SK-N-SH (cell line): ENCODE measurements around the gene ZNF765. TPM values are rescaled to one million over a fixed set of nuclear protein-coding genes. Genes with fewer than 3 reads are reported as not detected.

Experiments used
- CTCF ChIA-PET: fragments of 300-600, 350-600 bp; formaldehyde crosslinking; extraction: SDS; loops from one replicate; lab custom pipeline; 2021; lab: Yijun Ruan, JAX
- POLR2A ChIA-PET: fragments of 350-600 bp; sonication (Branson Sonifier 250); formaldehyde crosslinking; extraction: SDS; loops from one replicate; lab custom pipeline; 2020; ENCODE audit warnings: antibody characterized with exemption, inconsistent platforms; lab: Yijun Ruan, JAX
- DNase-seq: peaks from one replicate; pipeline ENCODE4 v3.0.0; 2012
- H2AFZ ChIP-seq: fragments of 200-600 bp; sonication (generic); 2 replicates; pipeline ENCODE4 v1.8.1; 2016; ENCODE audit warnings: antibody characterized with exemption, mild to moderate bottlenecking, low read depth
- H3F3A ChIP-seq: fragments of 200-600 bp; sonication (generic); replicated peaks from 2 replicates; pipeline ENCODE3; 2016; ENCODE audit warnings: antibody characterized with exemption, mild to moderate bottlenecking; ENCODE audit not compliant: insufficient read depth
- H3K27ac ChIP-seq, 2 experiments: fragments of 200-500 bp in 1 of 2; fragments of 200-600 bp in 1 of 2; sonication (Bioruptor generic) in 1 of 2; sonication (generic), shearing (Covaris generic) in 1 of 2; 2 replicates each; pipeline versions ENCODE4 v1.5.1 to v1.6.1; 2014 to 2016; ENCODE audit warnings: low read depth in 2 of 2, inconsistent platforms in 1 of 2, low read length in 1 of 2, mild to moderate bottlenecking in 1 of 2, mixed read lengths in 1 of 2
- H3K27me3 ChIP-seq: fragments of 200-600 bp; sonication (generic), shearing (Covaris generic); 2 replicates; pipeline ENCODE4 v1.6.1; 2016; ENCODE audit warnings: mixed run types; ENCODE audit not compliant: insufficient read depth
- H3K36me3 ChIP-seq, 2 experiments: fragments of 200-500 bp in 1 of 2; fragments of 200-600 bp in 1 of 2; sonication (Bioruptor generic) in 1 of 2; sonication (generic) in 1 of 2; replicated peaks in 1 of 2; 2 replicates each; pipeline versions ENCODE3 to v1.5.1; 2014 to 2016; ENCODE audit warnings: low read length in 1 of 2, mild to moderate bottlenecking in 1 of 2; ENCODE audit not compliant: insufficient read depth in 2 of 2, control insufficient read depth in 1 of 2
- H3K4me1 ChIP-seq, 2 experiments: fragments of 200-500 bp in 1 of 2; fragments of 200-600 bp in 1 of 2; sonication (Bioruptor generic) in 1 of 2; sonication (generic), shearing (Covaris generic) in 1 of 2; 2 replicates each; pipeline versions ENCODE4 v1.5.1 to v1.6.1; 2014 to 2016; ENCODE audit warnings: low read depth in 1 of 2, low read length in 1 of 2, mixed run types in 1 of 2; ENCODE audit not compliant: insufficient read depth in 2 of 2, control insufficient read depth in 1 of 2
- H3K4me2 ChIP-seq: fragments of 200-600 bp; sonication (generic), shearing (Covaris generic); 2 replicates; pipeline ENCODE4 v1.6.1; 2017; ENCODE audit warnings: mixed run types
- H3K4me3 ChIP-seq, 2 experiments: fragments of 200-500 bp in 1 of 2; fragments of 200-600 bp in 1 of 2; sonication (Bioruptor generic) in 1 of 2; sonication (generic), shearing (Covaris generic) in 1 of 2; 2 replicates each; pipeline versions ENCODE4 v1.5.1 to v1.8.1; 2014 to 2016; ENCODE audit warnings: low read depth in 2 of 2, inconsistent platforms in 1 of 2, low read length in 1 of 2, mild to moderate bottlenecking in 1 of 2, mixed read lengths in 1 of 2, moderate library complexity in 1 of 2
- H3K79me2 ChIP-seq: fragments of 200-600 bp; sonication (generic); 2 replicates; pipeline ENCODE4 v1.8.1; 2017; ENCODE audit warnings: mild to moderate bottlenecking; ENCODE audit not compliant: insufficient read depth
- H3K9ac ChIP-seq: fragments of 200-600 bp; sonication (generic); 2 replicates; pipeline ENCODE4 v1.6.1; 2017; ENCODE audit warnings: mixed run types
- H3K9me2 ChIP-seq: fragments of 200-600 bp; sonication (generic); 2 replicates; pipeline ENCODE4 v1.6.1; 2017; ENCODE audit warnings: mixed run types
- H3K9me3 ChIP-seq: fragments of 200-600 bp; sonication (generic); 2 replicates; pipeline ENCODE4 v1.6.1; 2017; ENCODE audit warnings: mixed run types, mild to moderate bottlenecking, moderate library complexity
- H4K20me1 ChIP-seq: fragments of 200-600 bp; sonication (generic); 2 replicates; pipeline ENCODE4 v1.6.1; 2017; ENCODE audit warnings: mild to moderate bottlenecking, mixed run types; ENCODE audit not compliant: insufficient read depth
- CHD2 ChIP-seq: fragments of 150-350 bp; IDR thresholded peaks from 2 replicates; pipeline ENCODE4 v1.6.1; 2018; ENCODE audit warnings: low read length; ENCODE audit not compliant: partially characterized antibody
- EZH2phosphoT487 ChIP-seq: fragments of 200-600 bp; sonication (generic); IDR thresholded peaks from 2 replicates; pipeline ENCODE4 v1.6.1; 2017; ENCODE audit warnings: low read depth, mixed run types, mild to moderate bottlenecking, antibody characterized with exemption, moderate library complexity, borderline replicate concordance
- FOSL2 ChIP-seq: IDR thresholded peaks from 2 replicates; pipeline ENCODE4 v1.4.0; 2012; ENCODE audit warnings: low read depth, mild to moderate bottlenecking, moderate library complexity, borderline replicate concordance
- FOXJ3 ChIP-seq: sonication (generic); formaldehyde crosslinking; IDR thresholded peaks from 2 replicates; pipeline ENCODE4 v1.5.1; 2020; ENCODE audit warnings: mild to moderate bottlenecking, missing genetic modification reagents
- FOXM1 ChIP-seq: IDR thresholded peaks from 2 replicates; pipeline ENCODE4 v1.4.0; 2012; ENCODE audit warnings: low read depth, mild to moderate bottlenecking
- JUND ChIP-seq: IDR thresholded peaks from 2 replicates; pipeline ENCODE4 v1.4.0; 2012
- MAX ChIP-seq: IDR thresholded peaks from 2 replicates; pipeline ENCODE4 v1.4.0; 2012; ENCODE audit warnings: low read depth
- MXI1 ChIP-seq: IDR thresholded peaks from 2 replicates; pipeline ENCODE4 v1.6.1; 2012; ENCODE audit warnings: mild to moderate bottlenecking, low read depth, low read length, improper control_type of control experiment
- PBX3 ChIP-seq: IDR thresholded peaks from 2 replicates; pipeline ENCODE4; 2012
- RAD21 ChIP-seq: IDR thresholded peaks from 2 replicates; pipeline ENCODE4 v1.6.1; 2012; ENCODE audit warnings: mild to moderate bottlenecking, low read length
- RCOR1 ChIP-seq: fragments of 150-350 bp; IDR thresholded peaks from 2 replicates; pipeline ENCODE4 v1.6.1; 2017; ENCODE audit warnings: antibody characterized with exemption, low read length
- RXRA ChIP-seq: IDR thresholded peaks from 2 replicates; pipeline ENCODE4 v1.4.0; 2012; ENCODE audit warnings: low read depth, mild to moderate bottlenecking, borderline replicate concordance
- TAF1 ChIP-seq: IDR thresholded peaks from 2 replicates; pipeline ENCODE4 v1.6.1; 2012; ENCODE audit warnings: low read depth, mild to moderate bottlenecking, low read length, moderate library complexity, borderline replicate concordance
- TCF12 ChIP-seq: IDR thresholded peaks from 2 replicates; pipeline ENCODE4 v1.4.0; 2012
- TEAD4 ChIP-seq: IDR thresholded peaks from 2 replicates; pipeline ENCODE4 v1.4.0; 2012; ENCODE audit warnings: mild to moderate bottlenecking, borderline replicate concordance; ENCODE audit not compliant: insufficient read depth
- USF1 ChIP-seq: IDR thresholded peaks from 2 replicates; pipeline ENCODE4 v1.4.0; 2012; ENCODE audit warnings: low read depth, borderline replicate concordance
- ZBTB33 ChIP-seq: IDR thresholded peaks from 2 replicates; pipeline ENCODE4 v1.4.0; 2012; ENCODE audit warnings: low read depth, borderline replicate concordance
- WGBS: methylation state at CpG from one replicate; pipeline ENCODE4 v1.1.6; 2017; ENCODE audit warnings: low lambda C conversion rate; 5-methylcytosine and 5-hydroxymethylcytosine counted together
- polyA plus RNA-seq, 3 experiments: library from polyadenylated mRNA; depleted of rRNA; stranded (reverse); fragments of >200 nt; gene quantifications; 2 replicates each; pipeline ENCODE4 v1.2.3, GENCODE V29; 2012

Gene ZNF765
- polyA plus RNA-seq, 1 of the 3 experiments (the other 2 are of a cell fraction), result 2.3 TPM

GRCh38 chr19:53461866-53462265 lies 66.9 kb downstream of the ZNF765 start (continued):
- TF ChIP-seq FOSL2 (no peak), RXRA (no peak), TCF12 (no peak), CHD2 (no peak)

- ChIA-PET CTCF (interaction anchor here (0.5 kb wide), 1 partner anchor 152 kb away, joined by 3 read pairs; no protein-coding TSS in a partner anchor), POLR2A (no interaction called here)
- WGBS, result 62% methylated on average over 14 of the region's 14 CpGs
- Histone ChIP-seq H3K9me3 (peaks cover 10% of the 10 kb centered on the region; the same call in 1 of the 2 replicates), H4K20me1 (no peaks in the 10 kb centered on the region), H3K27ac (no peak overlapping the region), H3K79me2 (no peaks in the 10 kb centered on the region), H2AFZ (no peak overlapping the region), H3K9ac (no peak overlapping the region), H3K36me3 (peaks cover 0 to 7% of the 10 kb centered on the region in 2 experiments), H3K4me3 (no peak overlapping the region), H3K9me2 (no peaks in the 10 kb centered on the region), H3K27me3 (no peaks in the 10 kb centered on the region), H3F3A (no peaks in the 10 kb centered on the region), H3K4me1 (no peaks in the 10 kb centered on the region), H3K4me2 (no peak overlapping the region)
- TF ChIP-seq FOXM1 (no peak), TEAD4 (no peak), USF1 (no peak), RXRA (no peak), MXI1 (no peak), ZBTB33 (no peak), PBX3 (no peak), FOXJ3 (CRISPR knock-in tag) (no peak), TAF1 (no peak), JUND (no peak), RCOR1 (no peak), RAD21 (no peak), MAX (no peak), EZH2phosphoT487 (no peak)
- DNase-seq, result no peak
Measured at GRCh38 chr19:53462861-53463260, 67.9 kb downstream of the ZNF765 start.
